Panc1 (cell line): ENCODE data around the gene CLTB.

Experiments
- POLR2AphosphoS5 ChIP-seq: IDR thresholded peaks from 2 replicates; pipeline ENCODE4 v1.6.1; 2012; ENCODE audit warnings: mild to moderate bottlenecking, low read depth, low read length, moderate library complexity
- TF ChIP-seq, protein P1 (sequence below): fragments of 450-650 bp; IDR thresholded peaks from 2 replicates; pipeline ENCODE4 v1.5.1; 2017; ENCODE audit warnings: mild to moderate bottlenecking

DNA sequence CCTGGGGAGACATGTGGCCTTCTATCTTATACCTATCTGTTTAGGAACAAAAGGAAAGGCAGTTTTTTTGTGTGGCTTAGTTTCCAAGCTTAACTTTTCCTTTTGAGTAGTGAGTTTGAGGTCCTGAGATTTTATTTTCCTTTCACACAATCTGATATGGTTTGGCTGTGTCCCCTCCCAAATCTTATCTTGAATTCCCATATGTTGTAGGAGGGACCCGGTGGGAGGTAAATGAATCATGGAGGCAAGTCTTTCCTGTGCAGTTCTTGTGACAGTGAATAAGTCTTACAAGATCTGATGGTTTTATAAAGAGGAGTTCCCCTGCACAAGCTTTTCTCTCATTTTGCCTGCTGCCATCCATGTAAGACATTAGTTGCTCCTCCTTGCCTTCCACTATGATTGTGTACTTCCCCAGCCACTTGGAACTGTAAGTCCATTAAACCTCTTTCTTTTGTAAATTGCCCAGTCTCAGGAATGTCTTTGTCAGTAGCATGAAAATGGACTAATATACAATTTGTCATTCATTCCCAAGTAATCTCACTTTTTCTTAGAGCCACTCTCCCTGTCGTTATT lies 4.7 kb upstream of the CLTB start:
- TF ChIP-seq, protein P1, sequence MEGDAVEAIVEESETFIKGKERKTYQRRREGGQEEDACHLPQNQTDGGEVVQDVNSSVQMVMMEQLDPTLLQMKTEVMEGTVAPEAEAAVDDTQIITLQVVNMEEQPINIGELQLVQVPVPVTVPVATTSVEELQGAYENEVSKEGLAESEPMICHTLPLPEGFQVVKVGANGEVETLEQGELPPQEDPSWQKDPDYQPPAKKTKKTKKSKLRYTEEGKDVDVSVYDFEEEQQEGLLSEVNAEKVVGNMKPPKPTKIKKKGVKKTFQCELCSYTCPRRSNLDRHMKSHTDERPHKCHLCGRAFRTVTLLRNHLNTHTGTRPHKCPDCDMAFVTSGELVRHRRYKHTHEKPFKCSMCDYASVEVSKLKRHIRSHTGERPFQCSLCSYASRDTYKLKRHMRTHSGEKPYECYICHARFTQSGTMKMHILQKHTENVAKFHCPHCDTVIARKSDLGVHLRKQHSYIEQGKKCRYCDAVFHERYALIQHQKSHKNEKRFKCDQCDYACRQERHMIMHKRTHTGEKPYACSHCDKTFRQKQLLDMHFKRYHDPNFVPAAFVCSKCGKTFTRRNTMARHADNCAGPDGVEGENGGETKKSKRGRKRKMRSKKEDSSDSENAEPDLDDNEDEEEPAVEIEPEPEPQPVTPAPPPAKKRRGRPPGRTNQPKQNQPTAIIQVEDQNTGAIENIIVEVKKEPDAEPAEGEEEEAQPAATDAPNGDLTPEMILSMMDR, result no peak
- no peak for TF ChIP-seq POLR2AphosphoS5
